Measurements from ENCODE around the gene CSNK1A1. TPM values are rescaled to one million over a fixed set of nuclear protein-coding genes. Genes with fewer than 3 reads are reported as not detected.

CSNK1A1 gene
- total RNA-seq, 1 experiment from 2014 or later, result 205 TPM

DNA sequence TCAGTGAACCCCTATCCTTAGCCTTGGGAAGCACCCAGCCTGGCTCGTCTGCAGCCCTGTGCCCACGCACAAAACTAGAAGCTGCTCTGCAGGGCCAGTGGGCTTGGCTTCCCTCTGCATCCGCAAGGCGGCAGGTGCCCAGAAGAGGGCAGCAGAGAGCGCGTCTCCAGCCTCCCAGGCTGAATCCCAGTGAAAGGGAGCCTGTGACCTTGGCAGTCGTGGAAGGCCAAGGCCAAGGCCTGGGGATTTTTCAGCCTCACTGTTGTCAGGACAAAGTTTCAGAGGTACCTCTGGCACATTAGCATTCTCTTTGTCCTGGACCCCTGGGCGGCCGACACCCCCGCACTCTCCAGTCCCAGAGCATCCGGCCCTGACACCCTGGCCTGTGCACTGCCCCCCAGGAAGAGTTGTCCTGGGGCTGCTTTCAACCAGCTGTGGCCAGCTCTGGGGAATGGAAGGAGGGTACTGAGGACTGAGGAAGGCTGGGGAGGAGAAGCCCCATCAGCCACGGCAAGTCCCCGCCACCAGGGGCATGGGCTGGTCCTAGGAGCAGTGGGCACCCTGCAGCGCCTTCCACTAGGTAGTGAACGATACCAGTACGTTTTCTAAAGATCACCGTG, 108.6 kb downstream of the CSNK1A1 start:
- Histone ChIP-seq H3K27me3 (peaks cover 3% of the 10 kb centered on the region; the same call in 1 of the 2 replicates), H3K4me1 (peaks cover 9% of the 10 kb centered on the region), H3K36me3 (no peaks in the 10 kb centered on the region), H3K9me3 (replicated peaks) (no peaks in the 10 kb centered on the region), H3K27ac (no peak overlapping the region), H3K4me3 (no peak overlapping the region)
- peak; percentile 72 to 84 for DNase-seq

Other genes with a start within 250 kb of the CSNK1A1 start
- 28.3 and 35.4 TPM in 2 replicates for gene GRPEL2, start 205.9 kb downstream of the CSNK1A1 start, total RNA-seq (2014; rRNA removed; shearing (Covaris generic))
- gene PCYOX1L, start 193.4 kb downstream of the CSNK1A1 start, total RNA-seq (2014; rRNA removed; shearing (Covaris generic)), result 2.6 and 3.9 TPM in 2 replicates
- 1.5 and 3.3 TPM in 2 replicates for gene IL17B, start 172.1 kb downstream of the CSNK1A1 start, total RNA-seq (2014; rRNA removed; shearing (Covaris generic))
- gene ARHGEF37, start 30.1 kb upstream of the CSNK1A1 start, total RNA-seq (2014; rRNA removed; shearing (Covaris generic)), result 0.05 and 0.38 TPM in 2 replicates
- 6.9 and 8.0 TPM in 2 replicates for gene PPARGC1B, start 178.9 kb upstream of the CSNK1A1 start, total RNA-seq (2014; rRNA removed; shearing (Covaris generic))

All from SJCRH30 (cell line).